Astrocyte (in vitro differentiated cells and primary cell): ENCODE measurements around the gene TIAM2.

Experiments
- EZH2 ChIP-seq: IDR thresholded peaks from 2 replicates; pipeline ENCODE4 v1.6.1; 2012; ENCODE audit warnings: mild to moderate bottlenecking, low read length, inconsistent platforms; ENCODE audit not compliant: insufficient read depth
- TF ChIP-seq, protein P1 (sequence below): IDR thresholded peaks from 2 replicates; pipeline ENCODE4 v1.5.1; 2011; ENCODE audit warnings: low read depth, mild to moderate bottlenecking, inconsistent platforms, low read length, moderate library complexity; ENCODE audit not compliant: insufficient read depth

DNA sequence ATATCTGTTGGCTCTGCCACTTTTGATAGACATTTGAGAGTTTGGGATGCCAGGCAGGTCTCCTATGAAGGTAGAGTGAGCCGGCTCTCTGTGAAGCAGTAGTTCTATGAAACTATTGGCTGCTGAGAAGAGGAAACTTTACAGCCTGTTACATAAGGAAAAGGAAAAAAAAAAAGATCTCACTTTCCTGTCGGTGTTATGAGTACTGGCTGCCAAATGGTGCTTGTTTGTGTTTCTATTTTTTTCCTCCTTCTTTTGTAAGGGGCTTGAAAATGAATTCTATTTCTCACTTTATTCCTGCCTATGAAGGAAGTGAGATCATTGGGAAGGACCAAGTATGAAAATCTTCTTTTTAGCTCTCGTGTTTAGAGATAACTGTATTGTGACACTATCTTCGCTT, 195.6 kb downstream of the TIAM2 start:
- no peak for TF ChIP-seq EZH2
- TF ChIP-seq, protein P1, sequence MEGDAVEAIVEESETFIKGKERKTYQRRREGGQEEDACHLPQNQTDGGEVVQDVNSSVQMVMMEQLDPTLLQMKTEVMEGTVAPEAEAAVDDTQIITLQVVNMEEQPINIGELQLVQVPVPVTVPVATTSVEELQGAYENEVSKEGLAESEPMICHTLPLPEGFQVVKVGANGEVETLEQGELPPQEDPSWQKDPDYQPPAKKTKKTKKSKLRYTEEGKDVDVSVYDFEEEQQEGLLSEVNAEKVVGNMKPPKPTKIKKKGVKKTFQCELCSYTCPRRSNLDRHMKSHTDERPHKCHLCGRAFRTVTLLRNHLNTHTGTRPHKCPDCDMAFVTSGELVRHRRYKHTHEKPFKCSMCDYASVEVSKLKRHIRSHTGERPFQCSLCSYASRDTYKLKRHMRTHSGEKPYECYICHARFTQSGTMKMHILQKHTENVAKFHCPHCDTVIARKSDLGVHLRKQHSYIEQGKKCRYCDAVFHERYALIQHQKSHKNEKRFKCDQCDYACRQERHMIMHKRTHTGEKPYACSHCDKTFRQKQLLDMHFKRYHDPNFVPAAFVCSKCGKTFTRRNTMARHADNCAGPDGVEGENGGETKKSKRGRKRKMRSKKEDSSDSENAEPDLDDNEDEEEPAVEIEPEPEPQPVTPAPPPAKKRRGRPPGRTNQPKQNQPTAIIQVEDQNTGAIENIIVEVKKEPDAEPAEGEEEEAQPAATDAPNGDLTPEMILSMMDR, result no peak
